GM12892 (cell line): ENCODE measurements around the gene KDM6A.
"Not testable (repeated sequence)": the region's sequence is repeated elsewhere in the genome, so short reads cannot be mapped to it uniquely, and the experiment has no call there.

Source experiments
- DNase-seq: peaks from one replicate; pipeline ENCODE4 v3.0.0; 2011; ENCODE audit not compliant: insufficient read length
- FAIRE-seq: peaks from 2 replicates; lab custom pipeline; 2011; peaks lifted over from hg19 to GRCh38; lab: Jason Lieb, UNC
- POLR2A ChIP-seq: IDR thresholded peaks from 2 replicates; pipeline ENCODE4 v1.6.1; 2011; ENCODE audit warnings: low read depth, low read length, control low read depth
- POLR2AphosphoS5 ChIP-seq: IDR thresholded peaks from 2 replicates; pipeline ENCODE4 v1.6.1; 2011; ENCODE audit warnings: low read depth, low read length, control low read depth
- TAF1 ChIP-seq: IDR thresholded peaks from 2 replicates; pipeline ENCODE4 v1.6.1; 2011; ENCODE audit warnings: low read depth, mild to moderate bottlenecking, control low read depth, low read length, borderline replicate concordance

The KDM6A gene

DNA sequence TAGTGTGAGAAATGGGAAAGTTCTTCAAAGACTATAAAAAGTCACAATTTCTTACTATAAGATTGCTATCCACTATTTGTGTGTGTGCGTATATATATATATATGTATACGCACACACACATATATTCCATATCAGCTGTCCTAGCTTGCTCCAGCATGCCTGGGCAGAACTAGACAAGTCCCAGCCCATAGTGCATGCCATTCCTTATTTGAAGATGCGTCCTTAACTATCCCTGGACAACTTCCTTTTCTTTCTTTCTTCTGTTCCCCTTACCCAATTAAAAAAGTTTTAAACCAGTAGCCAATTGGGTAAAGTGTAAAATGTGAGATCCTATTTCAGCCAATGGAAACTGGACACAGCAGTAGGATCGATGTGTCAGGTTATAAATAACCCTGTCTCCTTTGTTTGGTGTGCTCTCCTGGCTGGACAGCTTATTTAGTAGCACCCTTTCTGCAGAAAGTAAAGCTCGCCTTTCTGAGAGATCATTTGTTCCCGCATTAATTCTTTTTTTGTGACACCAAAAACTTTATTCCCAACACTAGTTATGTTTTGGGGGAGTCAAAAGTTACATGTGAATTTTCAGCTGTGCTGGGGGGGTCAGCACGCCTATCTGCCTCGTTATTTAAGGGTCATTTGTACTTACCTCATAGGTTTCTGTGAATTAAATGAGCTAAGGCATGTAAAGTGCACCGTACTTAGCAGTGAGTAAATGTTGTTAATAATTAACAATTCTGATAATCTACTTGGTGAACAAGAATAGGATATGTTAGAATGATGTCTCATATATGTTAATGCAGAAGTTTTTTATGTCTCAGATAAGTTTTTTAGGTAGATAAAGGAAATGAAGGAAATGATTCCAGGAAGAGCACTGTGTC is 40.9 kb downstream of the KDM6A start:
- no peak for FAIRE-seq
- TF ChIP-seq TAF1 (no peak), POLR2A (no peak), POLR2AphosphoS5 (no peak)
- no peak for DNase-seq

DNA sequence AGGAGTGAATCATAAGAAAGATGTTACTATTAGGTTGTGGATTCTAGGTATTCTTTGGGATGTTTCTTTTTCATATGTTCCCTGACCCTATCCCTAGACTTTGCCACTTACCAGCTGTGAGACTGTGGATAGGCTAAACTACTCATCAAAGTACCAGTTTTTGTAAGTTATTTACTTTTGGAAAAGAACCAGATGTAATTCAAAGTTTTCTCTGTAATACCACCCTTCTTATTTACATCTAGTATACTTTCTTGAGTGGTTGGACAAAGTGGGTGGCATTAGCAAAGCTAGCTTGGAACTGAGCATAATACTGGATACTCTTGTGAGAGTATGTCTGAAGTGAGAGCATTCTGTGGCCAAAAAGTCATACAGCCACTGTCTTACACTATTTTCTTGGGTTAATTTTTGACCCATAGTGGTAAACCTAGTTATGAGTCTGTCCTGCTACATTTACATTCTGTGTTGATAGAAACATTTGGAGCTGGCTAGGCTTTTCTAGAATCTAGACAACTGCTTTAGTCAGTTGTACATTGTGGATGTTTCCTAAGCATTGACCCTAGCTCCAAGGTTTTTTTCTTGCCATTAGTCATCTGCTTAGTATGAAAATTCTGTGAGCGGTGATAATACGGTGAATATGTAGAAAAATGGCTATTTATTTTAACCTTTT is 41.7 kb downstream of the KDM6A start:
- no peak for TF ChIP-seq POLR2AphosphoS5
- no peak for TF ChIP-seq POLR2A
- TF ChIP-seq TAF1, result no peak
- DNase-seq (no peak), FAIRE-seq (peak; percentile 33)

DNA sequence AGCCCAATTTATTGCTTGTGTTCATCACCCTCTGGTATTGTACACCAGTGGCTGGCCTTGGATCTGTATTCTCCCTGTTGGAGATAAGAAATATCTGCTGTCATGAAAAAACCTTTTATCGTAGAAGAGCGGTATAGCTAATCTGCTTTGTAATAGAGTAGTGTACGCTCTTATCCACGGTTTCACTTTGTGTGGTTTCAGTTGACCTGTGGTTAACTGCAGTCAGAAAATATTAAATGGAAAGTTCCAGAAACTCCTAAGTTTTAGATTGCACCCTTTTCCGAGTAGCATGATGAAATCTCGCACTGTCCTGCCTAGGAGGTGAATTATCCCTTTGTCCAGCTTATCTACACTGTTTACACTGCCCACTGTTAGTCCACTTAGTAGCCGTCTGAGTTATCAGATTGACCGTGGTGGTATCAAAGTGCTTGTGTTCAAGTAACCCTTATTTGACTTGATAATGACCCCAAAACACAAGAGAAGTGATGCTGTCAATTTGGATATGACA is 42.4 kb downstream of the KDM6A start:
- DNase-seq, result no peak
- peak; percentile 78 for FAIRE-seq
- TF ChIP-seq POLR2AphosphoS5, result no peak
- TF ChIP-seq POLR2A, result no peak
- TF ChIP-seq TAF1, result no peak

DNA sequence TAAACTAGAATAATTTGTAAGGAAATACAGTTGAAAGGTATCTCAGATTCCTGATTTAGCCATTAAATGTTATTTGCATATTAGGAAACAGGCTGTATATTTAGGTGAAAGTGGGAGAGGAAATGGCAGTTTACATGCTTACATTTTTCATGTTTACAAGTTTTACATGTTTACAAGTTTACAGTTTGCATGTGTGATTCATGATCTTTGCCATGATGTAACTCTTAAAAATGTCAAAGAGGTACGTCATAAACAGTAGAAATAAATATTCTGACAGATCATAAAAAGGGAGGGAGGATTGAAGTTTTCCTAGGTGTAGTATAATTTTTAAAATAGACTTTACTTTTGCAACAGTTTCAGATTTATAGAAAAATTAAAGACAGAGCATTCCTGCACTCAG is 45.7 kb downstream of the KDM6A start:
- DNase-seq (no peak), FAIRE-seq (no peak)
- no peak for TF ChIP-seq TAF1
- TF ChIP-seq POLR2A, result no peak
- TF ChIP-seq POLR2AphosphoS5, result no peak

DNA sequence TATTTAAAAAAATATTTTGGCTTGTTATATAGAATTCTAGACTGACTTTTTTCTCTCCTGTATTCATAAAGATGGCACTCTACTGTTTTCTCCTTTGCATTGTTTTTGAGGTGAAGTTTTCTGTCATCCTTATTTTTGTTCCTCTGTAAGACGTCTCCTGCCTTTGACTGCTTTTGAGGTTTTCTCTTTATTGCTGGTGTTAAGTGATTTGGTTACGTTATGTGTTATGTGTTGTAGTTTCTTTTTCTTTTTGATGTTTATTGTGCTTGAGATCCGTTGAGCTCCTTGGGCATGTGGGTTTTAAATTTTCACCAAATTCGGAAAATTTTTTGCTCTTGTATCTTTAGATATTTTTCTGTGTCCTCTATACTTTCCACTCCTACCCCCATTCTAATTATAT is 50.0 kb downstream of the KDM6A start:
- FAIRE-seq (no peak), DNase-seq (no peak)

DNA sequence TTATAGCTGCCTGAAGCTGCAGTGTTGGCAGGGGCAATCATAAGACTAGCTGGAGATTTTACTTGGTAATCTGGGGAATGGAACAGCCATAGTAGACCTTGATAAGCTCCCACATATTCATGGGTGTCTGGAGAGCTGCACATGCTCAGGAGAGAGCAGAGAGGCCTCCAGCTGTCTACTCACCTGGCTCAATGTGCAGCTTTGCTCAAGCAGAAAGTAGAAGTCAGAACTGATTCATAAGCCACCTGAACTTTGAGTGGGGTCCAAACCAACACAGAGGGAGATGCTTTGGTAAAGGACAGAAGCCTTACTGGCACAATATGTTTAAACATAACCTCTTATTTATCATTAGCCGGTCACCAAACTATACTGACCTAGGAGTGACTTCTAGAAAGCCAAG is 54.4 kb downstream of the KDM6A start:
- TF ChIP-seq POLR2A (no peak), POLR2AphosphoS5 (no peak), TAF1 (no peak)
- FAIRE-seq (no peak), DNase-seq (no peak)

More for the DNA sequence above, 50.0 kb downstream of the KDM6A start:
- TF ChIP-seq POLR2AphosphoS5 (no peak), TAF1 (no peak), POLR2A (no peak)

DNA sequence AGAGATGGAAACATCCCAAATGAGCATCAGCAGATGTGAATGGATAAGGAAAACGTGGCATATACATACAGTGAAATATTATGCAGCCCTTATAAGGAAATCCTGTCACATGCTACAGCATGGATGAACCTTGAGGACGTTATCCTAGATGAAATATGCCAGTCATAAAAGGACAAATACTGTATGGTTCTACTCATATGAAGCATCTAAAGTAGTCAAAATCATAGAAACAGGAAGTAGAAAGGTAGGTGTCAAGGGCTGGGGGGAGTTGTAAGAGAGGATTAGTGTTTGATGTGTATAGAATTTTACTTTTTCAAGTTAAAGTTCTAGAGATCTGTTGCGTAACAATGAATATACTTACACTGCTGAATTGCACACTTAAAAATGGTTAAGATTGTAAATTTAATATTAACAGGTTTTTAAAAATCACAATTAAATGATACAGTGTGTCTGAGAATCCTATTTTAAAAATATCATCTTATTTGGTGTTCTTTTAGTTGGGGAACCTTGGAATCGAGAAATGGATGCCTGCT is 58.5 kb downstream of the KDM6A start:
- FAIRE-seq, result no peak
- DNase-seq, result no peak
- TF ChIP-seq POLR2A (no peak), TAF1 (no peak)

DNA sequence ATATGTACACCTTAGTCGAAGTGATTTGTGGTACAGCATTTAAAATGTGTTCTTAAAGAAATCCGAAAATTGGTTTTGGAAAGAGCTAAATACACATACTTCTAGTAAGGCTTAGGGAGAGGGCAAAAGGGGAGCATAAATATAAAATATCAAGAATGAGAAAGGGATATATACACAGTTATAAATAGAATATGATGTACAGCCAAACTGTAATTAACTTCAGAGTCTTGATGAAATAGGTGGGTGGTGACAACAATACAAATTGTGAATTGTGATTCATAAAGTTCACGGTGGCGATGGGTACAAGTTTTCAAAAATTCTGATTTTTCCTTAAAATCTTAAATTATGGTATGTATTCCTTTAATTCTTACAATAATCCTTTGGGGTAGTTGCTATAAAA is 62.2 kb downstream of the KDM6A start:
- TF ChIP-seq TAF1 (no peak), POLR2A (no peak), POLR2AphosphoS5 (no peak)
- DNase-seq (no peak), FAIRE-seq (no peak)

DNA sequence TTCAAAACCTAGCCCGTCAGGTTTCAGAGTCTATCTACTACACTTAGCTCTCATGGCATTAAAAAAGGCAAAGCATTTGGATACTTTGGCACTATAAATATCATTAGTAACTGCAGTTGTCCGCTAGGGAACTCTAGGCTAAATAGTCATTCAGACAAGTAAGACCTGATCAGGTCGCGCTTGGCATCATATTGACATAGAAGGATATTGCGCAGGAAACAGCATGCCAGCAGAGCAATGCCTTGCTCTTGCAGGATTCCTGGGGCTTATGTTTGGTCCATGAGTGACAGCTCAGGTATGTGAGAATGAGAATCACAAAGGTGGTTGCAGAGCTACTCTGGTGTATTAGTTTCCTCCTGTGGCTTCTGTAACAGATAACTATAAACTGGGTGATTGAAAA is 62.7 kb downstream of the KDM6A start:
- TF ChIP-seq POLR2AphosphoS5, result no peak
- no peak for TF ChIP-seq POLR2A
- no peak for TF ChIP-seq TAF1
- peak; percentile 14 for FAIRE-seq
- DNase-seq, result no peak

DNA sequence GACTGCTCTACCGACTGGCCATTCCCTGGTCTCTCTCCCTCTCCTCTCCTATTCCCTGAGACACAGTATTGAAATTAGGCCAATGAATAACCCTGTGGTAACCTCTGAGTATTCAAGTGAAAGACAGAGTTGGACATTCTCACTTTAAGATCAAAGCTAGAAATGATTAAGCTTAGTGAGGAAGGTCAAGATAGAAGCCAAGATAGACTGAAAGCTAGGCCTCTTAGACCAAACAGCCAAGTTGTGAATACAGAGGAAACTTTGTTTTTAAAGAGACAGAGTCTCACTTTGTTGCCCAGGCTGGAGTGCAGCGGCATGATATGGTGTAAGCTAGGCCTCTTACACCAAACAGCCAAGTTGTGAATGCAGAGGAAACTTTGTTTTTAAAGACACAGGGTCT is 64.6 kb downstream of the KDM6A start:
- FAIRE-seq (no peak), DNase-seq (no peak)
- TF ChIP-seq POLR2A, result no peak
- no peak for TF ChIP-seq TAF1
- TF ChIP-seq POLR2AphosphoS5, result no peak

DNA sequence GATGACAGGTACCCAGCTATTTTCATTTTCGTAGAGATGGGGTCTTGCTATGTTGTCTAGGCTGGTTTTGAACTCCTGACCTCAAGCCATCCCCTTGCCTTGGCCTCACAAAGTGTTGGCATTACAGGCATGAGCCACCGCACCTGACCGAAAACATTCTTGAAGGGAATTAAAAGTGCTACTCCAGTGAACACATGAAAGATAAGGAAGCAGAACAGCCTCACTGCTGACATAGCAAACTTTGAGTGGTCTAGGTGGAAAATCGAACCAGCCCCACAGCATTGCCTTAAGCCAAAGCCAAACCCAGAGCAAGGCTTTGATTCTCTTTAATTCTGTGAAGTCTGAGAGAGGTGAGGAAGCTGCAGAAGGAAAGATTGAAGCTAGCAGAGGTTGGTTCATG is 65.1 kb downstream of the KDM6A start:
- TF ChIP-seq POLR2A (no peak), TAF1 (no peak), POLR2AphosphoS5 (no peak)
- FAIRE-seq (no peak), DNase-seq (no peak)

DNA sequence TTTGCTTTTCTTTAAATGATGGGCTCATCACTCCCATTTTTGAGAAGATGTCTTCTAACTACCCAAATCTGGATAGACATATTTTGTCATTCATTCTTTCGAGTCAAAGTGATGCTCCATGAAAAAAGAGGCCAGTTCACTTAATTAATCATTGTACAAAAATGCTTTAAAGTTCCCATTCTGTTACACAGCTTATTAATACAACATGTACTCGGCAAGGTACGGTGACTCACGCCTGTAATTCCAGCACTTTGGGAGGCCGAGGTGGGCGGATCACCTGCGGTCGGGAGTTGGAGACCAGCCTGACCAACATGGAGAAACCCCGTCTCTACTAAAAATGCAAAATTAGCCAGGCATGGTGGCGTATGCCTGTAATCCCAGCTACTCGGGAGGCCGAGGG is 67.6 kb downstream of the KDM6A start:
- not testable (repeated sequence) for DNase-seq, FAIRE-seq
